HG02970 (cell line): ENCODE results near the gene DIDO1.
A peak's percentile ranks its signal among the peaks of the same experiment; 100 is the strongest.

Source experiments
- ATAC-seq: cut with Tn5 transposase; IDR thresholded peaks from one replicate; pipeline ENCODE4 v1.9.1; 2021; ENCODE audit warnings: mild to moderate bottlenecking, moderate library complexity, moderate number of reproducible peaks; ENCODE audit not compliant: unreplicated experiment, low FRiP score

The DIDO1 gene

GRCh38 chr20:62951896-62952372 is 25.6 kb upstream of the DIDO1 start:
- ATAC-seq = no peak

GRCh38 chr20:62951143-62951895 is 25.0 kb upstream of the DIDO1 start:
- no peak for ATAC-seq

- ATAC-seq = no peak
Measured at GRCh38 chr20:62950741-62951140, 24.4 kb upstream of the DIDO1 start.

GRCh38 chr20:62949962-62950361 is 23.7 kb upstream of the DIDO1 start:
- ATAC-seq = no peak

- ATAC-seq = no peak
Measured at GRCh38 chr20:62949153-62949821, 23.0 kb upstream of the DIDO1 start.

- no peak for ATAC-seq
Measured at GRCh38 chr20:62947532-62948300, 21.4 kb upstream of the DIDO1 start.

- ATAC-seq = no peak
Measured at GRCh38 chr20:62946918-62947317, 20.6 kb upstream of the DIDO1 start.

- no peak for ATAC-seq
Measured at GRCh38 chr20:62945771-62946339, 19.6 kb upstream of the DIDO1 start.

GRCh38 chr20:62944746-62945145 is 18.4 kb upstream of the DIDO1 start:
- ATAC-seq = no peak

GRCh38 chr20:62944184-62944583 is 17.9 kb upstream of the DIDO1 start:
- ATAC-seq = no peak

- no peak for ATAC-seq
Measured at GRCh38 chr20:62943396-62943795, 17.1 kb upstream of the DIDO1 start.

- ATAC-seq = no peak
Measured at GRCh38 chr20:62942456-62942855, 16.2 kb upstream of the DIDO1 start.

- ATAC-seq = no peak
Measured at GRCh38 chr20:62941792-62942191, 15.5 kb upstream of the DIDO1 start.

- ATAC-seq = no peak
Measured at GRCh38 chr20:62940875-62941274, 14.6 kb upstream of the DIDO1 start.

- ATAC-seq = peak; percentile 43
Measured at GRCh38 chr20:62938105-62938888, 12.0 kb upstream of the DIDO1 start, which contains the start of gene GID8. GID8 (plus strand) TSS chr20:62938147; CDS start chr20:62941503, 3,356 bp downstream.

- peak; percentile 82 for ATAC-seq
Measured at GRCh38 chr20:62937268-62938104, 11.2 kb upstream of the DIDO1 start.

- ATAC-seq = no peak
Measured at GRCh38 chr20:62935968-62936585, 9.8 kb upstream of the DIDO1 start.

- no peak for ATAC-seq
Measured at GRCh38 chr20:62935204-62935967, 9.1 kb upstream of the DIDO1 start.
